Neural cell (in vitro differentiated cells): ENCODE data around the gene SLC9C1. TPM values are rescaled to one million over a fixed set of nuclear protein-coding genes. Genes with fewer than 3 reads are reported as not detected.

ENCODE experiments used
- H2AFZ ChIP-seq: fragments of 200-600, 300-800 bp; sonication (generic), shearing (Covaris generic); 2 replicates; pipeline ENCODE4 v1.6.0; 2014; ENCODE audit warnings: low read depth, mild to moderate bottlenecking, antibody characterized with exemption, low read length, moderate library complexity
- H3F3A ChIP-seq: fragments of 200-600 bp; shearing (Covaris generic); 2 replicates; pipeline ENCODE4 v1.6.1; 2016; ENCODE audit warnings: mild to moderate bottlenecking, moderate library complexity, mixed read lengths, antibody characterized with exemption, low read length; ENCODE audit not compliant: insufficient read depth, poor library complexity, severe bottlenecking
- H3K27ac ChIP-seq: fragments of 200-600, 300-800 bp; sonication (generic), shearing (Covaris generic); 2 replicates; pipeline ENCODE4 v1.5.1; 2014; ENCODE audit warnings: mild to moderate bottlenecking, low read length, moderate library complexity
- H3K27me3 ChIP-seq: fragments of 300-800, 200-600 bp; sonication (generic), shearing (Covaris generic); 2 replicates; pipeline ENCODE4 v1.6.0; 2014; ENCODE audit warnings: mild to moderate bottlenecking, low read depth, low read length, moderate library complexity; ENCODE audit not compliant: insufficient read depth
- H3K36me3 ChIP-seq: fragments of 300-800, 200-600 bp; sonication (generic), shearing (Covaris generic); 2 replicates; pipeline ENCODE4 v1.5.1; 2014; ENCODE audit warnings: mild to moderate bottlenecking, antibody characterized with exemption, low read length, moderate library complexity; ENCODE audit not compliant: insufficient read depth
- H3K4me2 ChIP-seq: fragments of 300-800, 200-600 bp; sonication (generic), shearing (Covaris generic); 2 replicates; pipeline ENCODE4 v1.6.0; 2014; ENCODE audit warnings: mild to moderate bottlenecking, low read length
- H3K4me3 ChIP-seq: fragments of 300-800, 200-600 bp; sonication (generic), shearing (Covaris generic); 2 replicates; pipeline ENCODE4 v1.5.1; 2014; ENCODE audit warnings: mild to moderate bottlenecking, low read length, moderate library complexity
- H3K79me2 ChIP-seq: fragments of 200-600 bp; shearing (Covaris generic); replicated peaks from 2 replicates; pipeline ENCODE4 v1.6.0; 2014; ENCODE audit warnings: mild to moderate bottlenecking, low read length, moderate library complexity; ENCODE audit not compliant: insufficient read depth
- H3K9ac ChIP-seq: fragments of 300-800, 200-600 bp; sonication (generic), shearing (Covaris generic); 2 replicates; pipeline ENCODE4 v1.6.1; 2016; ENCODE audit warnings: mild to moderate bottlenecking, low read length, mixed read lengths
- H3K9me2 ChIP-seq: fragments of 200-600 bp; shearing (Covaris generic); 2 replicates; pipeline ENCODE4 v1.6.1; 2016; ENCODE audit warnings: mild to moderate bottlenecking, low read length, mixed read lengths; ENCODE audit not compliant: insufficient read depth
- H3K9me3 ChIP-seq: fragments of 200-600, 300-800 bp; sonication (generic), shearing (Covaris generic); 2 replicates; pipeline ENCODE4 v1.6.1; 2016; ENCODE audit warnings: mild to moderate bottlenecking, mixed run types, low read length, moderate library complexity, mixed read lengths
- H4K20me1 ChIP-seq: fragments of 200-600 bp; shearing (Covaris generic); 2 replicates; pipeline ENCODE4 v1.6.1; 2016; ENCODE audit warnings: mild to moderate bottlenecking, mixed run types; ENCODE audit not compliant: insufficient read depth
- CTCF ChIP-seq: fragments of 450-650 bp; IDR thresholded peaks from 2 replicates; pipeline ENCODE4 v1.5.1; 2014; ENCODE audit warnings: antibody characterized with exemption, mild to moderate bottlenecking, moderate library complexity; ENCODE audit not compliant: poor library complexity, severe bottlenecking
- EP300 ChIP-seq: fragments of 450-650 bp; conservative IDR thresholded peaks from 2 replicates; pipeline ENCODE4 v1.6.1; 2014; ENCODE audit warnings: antibody characterized with exemption, mild to moderate bottlenecking, moderate library complexity; ENCODE audit not compliant: poor library complexity, severe bottlenecking
- EZH2 ChIP-seq: fragments of 200-600, 300-800 bp; shearing (Covaris generic), sonication (generic); IDR thresholded peaks from 2 replicates; pipeline ENCODE4 v1.6.1; 2014; ENCODE audit warnings: antibody characterized with exemption, low read length, borderline replicate concordance, mild to moderate bottlenecking; ENCODE audit not compliant: insufficient read depth, poor library complexity, severe bottlenecking
- MXI1 ChIP-seq: fragments of 450-650 bp; conservative IDR thresholded peaks from 2 replicates; pipeline ENCODE4 v1.6.1; 2014; ENCODE audit warnings: antibody characterized with exemption, mild to moderate bottlenecking; ENCODE audit not compliant: poor library complexity, severe bottlenecking
- POLR2AphosphoS5 ChIP-seq: IDR thresholded peaks from 2 replicates; pipeline ENCODE4 v1.6.1; 2012
- RAD21 ChIP-seq: fragments of 450-650 bp; conservative IDR thresholded peaks from 2 replicates; pipeline ENCODE4 v1.6.1; 2014; ENCODE audit warnings: antibody characterized with exemption, mild to moderate bottlenecking, moderate library complexity
- REST ChIP-seq: IDR thresholded peaks from 2 replicates; pipeline ENCODE4 v1.6.1; 2012; ENCODE audit warnings: borderline replicate concordance
- SMC3 ChIP-seq: fragments of 450-650 bp; conservative IDR thresholded peaks from 2 replicates; pipeline ENCODE4 v1.6.1; 2014; ENCODE audit warnings: antibody characterized with exemption, mild to moderate bottlenecking, moderate library complexity; ENCODE audit not compliant: poor library complexity
- TAF1 ChIP-seq: IDR thresholded peaks from 2 replicates; pipeline ENCODE4 v1.6.1; 2012; ENCODE audit warnings: low read depth
- polyA plus RNA-seq: library from polyadenylated mRNA; depleted of rRNA; stranded (reverse); fragments of >200 nt; gene quantifications from 2 replicates; pipeline ENCODE4 v1.2.3, GENCODE V29; 2014

Gene SLC9C1
- polyA plus RNA-seq, 1 donor from 2014 or later: not detected

- no peaks in the 10 kb centered on the region for H3F3A ChIP-seq
Observed at GRCh38 chr3:112129925-112130637, 163.9 kb downstream of the SLC9C1 start.

More at GRCh38 chr3:112129925-112130637, 163.9 kb downstream of the SLC9C1 start:
- Histone ChIP-seq H3K9me3 (no peaks in the 10 kb centered on the region), H3K27ac (no peak overlapping the region), H3K4me2 (no peak overlapping the region), H3K4me3 (no peak overlapping the region), H3K36me3 (no peaks in the 10 kb centered on the region), H2AFZ (no peak overlapping the region), H3K27me3 (no peaks in the 10 kb centered on the region), H4K20me1 (no peaks in the 10 kb centered on the region), H3K9ac (no peak overlapping the region), H3K79me2 (no peaks in the 10 kb centered on the region), H3K9me2 (no peaks in the 10 kb centered on the region)
- TF ChIP-seq RAD21 (no peak), EP300 (no peak), TAF1 (no peak), POLR2AphosphoS5 (no peak), SMC3 (no peak), EZH2 (no peak), MXI1 (no peak), CTCF (no peak), REST (no peak)
